ENCODE measurements around the gene GPSM1. TPM values are rescaled to one million over a fixed set of nuclear protein-coding genes. Genes with fewer than 3 reads are reported as not detected.

GPSM1 gene
- total and polyA plus RNA-seq, 9 of the 15 experiments (the other 6 are each of a cell fraction or from before 2014, with no cell fraction given): 0.04 to 14.2 (median 3.1) TPM

DNA sequence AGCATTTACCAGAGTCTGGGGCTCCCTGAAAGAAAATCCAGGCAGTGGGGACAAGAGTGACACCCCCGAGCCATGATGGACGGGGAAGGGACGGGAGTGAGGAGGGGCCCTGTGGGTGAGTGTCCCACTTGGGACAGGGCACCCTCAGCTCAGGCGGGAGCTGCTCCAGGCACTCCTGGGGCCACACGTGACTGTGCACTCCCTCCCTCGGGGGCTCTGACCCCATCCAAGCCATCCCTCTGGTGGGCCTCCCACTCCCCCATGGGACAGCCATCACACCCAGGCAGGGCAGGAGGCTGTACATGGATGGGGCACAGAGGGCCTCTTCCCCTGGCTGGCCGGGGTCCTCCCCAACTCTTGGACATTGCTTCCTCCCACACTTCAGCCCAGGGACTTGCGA lies 49.1 kb downstream of the GPSM1 start:
- FAIRE-seq (no peak), DNase-seq (ENCODE audit: extremely low read depth in 1 of 4, low spot score in 3 of 4) (no peak), ATAC-seq (no peak)
- Histone ChIP-seq H4K20me1 (replicated peaks; ENCODE audit: control insufficient read depth, insufficient read depth, low read length) (no peaks in the 10 kb centered on the region), H3K9ac (ENCODE audit: insufficient read depth in 1 of 2, low read depth in 2 of 2, low read length in 2 of 2) (no peak overlapping the region), H3K9me3 (replicated peaks; ENCODE audit: control insufficient read depth, insufficient read depth, low read depth, low read length) (no peaks in the 10 kb centered on the region), H3K79me2 (ENCODE audit: control insufficient read depth, insufficient read depth, low read length) (peaks cover 24% of the 10 kb centered on the region), H3K4me2 (ENCODE audit: insufficient read depth, low read length) (no peak overlapping the region), H3K9me1 (ENCODE audit: control insufficient read depth, insufficient read depth, low read length) (no peaks in the 10 kb centered on the region), H3K4me3 (no peak overlapping the region), H3K36me3 (ENCODE audit: control insufficient read depth, insufficient read depth, low read length) (peaks cover 82% of the 10 kb centered on the region; the same call in 2 of the 3 replicates), H3K4me1 (replicated peaks in 1 of 2; ENCODE audit: control insufficient read depth in 2 of 2, insufficient read depth in 2 of 2, low read length in 2 of 2) (peaks cover 9 to 68% of the 10 kb centered on the region in 2 experiments; a peak in 4 of 5 replicates), H2AFZ (ENCODE audit: low read depth, low read length) (no peak overlapping the region), H3K27ac (ENCODE audit: extremely low read depth, low read depth, low read length) (no peak overlapping the region), H3K27me3 (ENCODE audit: control insufficient read depth in 2 of 2, insufficient read depth in 2 of 2, low read length in 2 of 2) (no peaks in the 10 kb centered on the region)
- ChIA-PET CTCF (ENCODE audit: low intra/inter-chr PET ratio) (no interaction called here), POLR2A (interaction anchor here (0.7 to 1.9 kb wide), 3 partner anchors 9 to 23 kb away, joined by 3 to 8 read pairs (median 3); no protein-coding TSS in a partner anchor)
- in situ Hi-C loops (cut with MboI): no loop called here
- TF ChIP-seq SIX5 (IDR thresholded peaks at IDR 0.05; ENCODE audit: borderline replicate concordance in 1 of 2, insufficient read depth in 1 of 2, low read depth in 1 of 2, low read length in 2 of 2): no peak
- peak; percentile 51 for TF ChIP-seq POLR2G (IDR thresholded peaks at IDR 0.05; ENCODE audit: low read depth, low read length)
- BruUV-seq (replicated peaks): no TSS peak
- intact Hi-C loops (cut with micrococcal nuclease): no loop called here
- 81% methylated on average over 8 of the region's 8 CpGs for WGBS (ENCODE audit: insufficient coverage, low coverage, missing lambda C conversion rate)

DNA sequence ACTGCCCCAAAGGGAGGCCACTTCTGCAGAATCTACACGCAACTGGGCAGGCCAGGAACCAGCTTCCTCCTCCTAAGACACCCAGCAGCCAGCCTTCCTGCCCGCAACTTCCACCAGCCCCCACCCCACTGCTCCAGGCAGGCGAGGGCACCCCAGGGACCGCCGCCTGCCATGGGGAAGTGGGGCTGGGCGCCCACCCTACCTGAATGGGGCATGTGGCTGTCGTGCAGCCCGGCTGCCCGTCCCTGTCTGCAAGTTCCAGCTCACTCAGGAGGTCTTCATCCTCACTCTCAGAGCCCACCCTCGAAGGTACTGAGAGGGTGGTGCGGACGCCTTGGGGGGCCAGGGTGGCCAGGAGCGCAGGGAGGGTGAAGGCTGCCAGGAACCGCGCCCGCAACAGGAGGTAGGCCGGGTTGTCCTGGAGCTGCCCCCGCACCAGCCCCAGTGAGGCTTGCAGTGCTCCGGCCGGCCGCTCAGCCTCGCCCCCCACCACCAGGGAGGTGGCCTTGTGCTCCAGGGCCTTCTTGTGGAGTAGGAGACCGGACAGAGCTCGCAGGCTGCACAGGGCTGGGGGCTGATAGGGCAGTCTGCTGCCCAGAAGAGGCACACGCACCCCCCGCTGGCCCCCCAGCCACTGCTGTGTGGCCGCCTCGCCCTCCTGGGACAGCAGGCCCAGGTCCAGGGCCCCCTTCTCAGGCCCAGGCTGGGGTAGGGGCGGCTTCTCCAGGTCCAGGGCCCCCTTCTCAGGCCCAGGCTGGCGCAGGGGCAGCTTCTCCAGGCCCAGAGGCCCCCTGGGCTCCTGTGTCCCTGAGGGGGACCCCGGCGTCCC lies 50.2 kb downstream of the GPSM1 start:
- Histone ChIP-seq H3K4me1 (replicated peaks in 1 of 2; ENCODE audit: control insufficient read depth in 2 of 2, insufficient read depth in 2 of 2, low read length in 2 of 2) (peaks cover 3 to 61% of the 10 kb centered on the region in 2 experiments; a peak in 3 of 5 replicates), H2AFZ (ENCODE audit: low read depth, low read length) (no peak overlapping the region), H3K27ac (ENCODE audit: extremely low read depth, low read depth, low read length) (no peak overlapping the region), H3K9me3 (replicated peaks; ENCODE audit: control insufficient read depth, insufficient read depth, low read depth, low read length) (no peaks in the 10 kb centered on the region), H3K36me3 (ENCODE audit: control insufficient read depth, insufficient read depth, low read length) (peaks cover 85% of the 10 kb centered on the region; the same call in 2 of the 3 replicates), H4K20me1 (replicated peaks; ENCODE audit: control insufficient read depth, insufficient read depth, low read length) (no peaks in the 10 kb centered on the region), H3K9me1 (ENCODE audit: control insufficient read depth, insufficient read depth, low read length) (no peaks in the 10 kb centered on the region), H3K4me2 (ENCODE audit: insufficient read depth, low read length) (no peak overlapping the region), H3K9ac (ENCODE audit: insufficient read depth in 1 of 2, low read depth in 2 of 2, low read length in 2 of 2) (peak overlapping the region in 1 of 2 experiments; percentile 40; a peak in 2 of 4 replicates), H3K27me3 (ENCODE audit: control insufficient read depth in 2 of 2, insufficient read depth in 2 of 2, low read length in 2 of 2) (no peaks in the 10 kb centered on the region), H3K4me3 (no peak overlapping the region), H3K79me2 (ENCODE audit: control insufficient read depth, insufficient read depth, low read length) (peaks cover 14% of the 10 kb centered on the region)
- no peak for TF ChIP-seq PTRF (tag; IDR thresholded peaks at IDR 0.05)
- TF ChIP-seq POLR2G (IDR thresholded peaks at IDR 0.05; ENCODE audit: low read depth, low read length): peak; percentile 58
- TF ChIP-seq RBFOX2 (IDR thresholded peaks at IDR 0.05; ENCODE audit: low read depth, low read length): peak; percentile 38; the same call in 1 of the 2 replicates
- ATAC-seq (no peak), FAIRE-seq (no peak), DNase-seq (ENCODE audit: extremely low read depth in 1 of 4, low spot score in 3 of 4) (no peak)
- intact Hi-C loops (cut with micrococcal nuclease): no loop called here
- in situ Hi-C loops (cut with MboI): no loop called here
- ChIA-PET CTCF (ENCODE audit: low intra/inter-chr PET ratio) (no interaction called here), POLR2A (interaction anchor here (0.7 to 1.9 kb wide), 3 partner anchors 10 to 32 kb away, joined by 3 to 8 read pairs (median 3); no protein-coding TSS in a partner anchor)
- no TSS peak for BruUV-seq (replicated peaks)
- 97% methylated on average over 22 of the region's 32 CpGs for WGBS (ENCODE audit: insufficient coverage, low coverage, missing lambda C conversion rate)

Measured in K562 (cell line).